ENCODE measurements around the gene BRIP1. TPM values are rescaled to one million over a fixed set of nuclear protein-coding genes. Genes with fewer than 3 reads are reported as not detected.

BRIP1 gene
- total RNA-seq, 1 donor from 2014 or later, result 2.4 TPM

DNA sequence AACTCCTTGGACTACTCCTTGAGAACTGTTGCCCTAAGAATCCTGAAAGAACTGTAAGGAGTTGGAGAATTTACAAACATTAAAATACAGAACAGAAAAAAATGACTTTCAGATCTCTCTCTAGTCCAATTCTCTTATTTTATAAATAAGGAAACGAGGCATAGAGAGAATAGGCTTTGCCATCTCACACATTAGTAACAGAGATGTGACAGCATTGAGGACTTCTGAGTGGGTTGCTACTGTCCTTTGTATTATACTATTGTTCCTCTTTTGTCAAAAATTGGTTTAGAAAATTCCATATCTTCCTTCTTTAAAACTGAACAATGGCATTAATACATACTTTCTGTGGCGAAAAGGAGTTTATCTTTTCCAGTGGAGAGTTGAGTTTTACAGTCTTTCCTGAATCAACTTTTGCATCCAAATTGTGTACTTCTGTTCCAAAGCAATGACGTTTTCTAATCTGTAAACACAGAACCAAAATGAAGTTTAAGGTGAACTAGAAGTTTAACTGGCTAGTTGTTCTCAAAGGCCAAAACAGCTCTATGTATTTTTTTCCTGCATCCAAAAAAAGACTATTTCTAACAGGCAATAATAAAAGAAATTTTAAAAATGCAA is 16.5 kb downstream of the BRIP1 start:
- TF ChIP-seq, protein P1, sequence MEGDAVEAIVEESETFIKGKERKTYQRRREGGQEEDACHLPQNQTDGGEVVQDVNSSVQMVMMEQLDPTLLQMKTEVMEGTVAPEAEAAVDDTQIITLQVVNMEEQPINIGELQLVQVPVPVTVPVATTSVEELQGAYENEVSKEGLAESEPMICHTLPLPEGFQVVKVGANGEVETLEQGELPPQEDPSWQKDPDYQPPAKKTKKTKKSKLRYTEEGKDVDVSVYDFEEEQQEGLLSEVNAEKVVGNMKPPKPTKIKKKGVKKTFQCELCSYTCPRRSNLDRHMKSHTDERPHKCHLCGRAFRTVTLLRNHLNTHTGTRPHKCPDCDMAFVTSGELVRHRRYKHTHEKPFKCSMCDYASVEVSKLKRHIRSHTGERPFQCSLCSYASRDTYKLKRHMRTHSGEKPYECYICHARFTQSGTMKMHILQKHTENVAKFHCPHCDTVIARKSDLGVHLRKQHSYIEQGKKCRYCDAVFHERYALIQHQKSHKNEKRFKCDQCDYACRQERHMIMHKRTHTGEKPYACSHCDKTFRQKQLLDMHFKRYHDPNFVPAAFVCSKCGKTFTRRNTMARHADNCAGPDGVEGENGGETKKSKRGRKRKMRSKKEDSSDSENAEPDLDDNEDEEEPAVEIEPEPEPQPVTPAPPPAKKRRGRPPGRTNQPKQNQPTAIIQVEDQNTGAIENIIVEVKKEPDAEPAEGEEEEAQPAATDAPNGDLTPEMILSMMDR (IDR thresholded peaks at IDR 0.05; ENCODE audit: partially characterized antibody, unreplicated experiment), result no peak
- Mint-ChIP-seq H3K27me3 (ENCODE audit: unreplicated experiment) (no peaks in the 10 kb centered on the region), H3K36me3 (ENCODE audit: unreplicated experiment) (no peaks in the 10 kb centered on the region)

DNA sequence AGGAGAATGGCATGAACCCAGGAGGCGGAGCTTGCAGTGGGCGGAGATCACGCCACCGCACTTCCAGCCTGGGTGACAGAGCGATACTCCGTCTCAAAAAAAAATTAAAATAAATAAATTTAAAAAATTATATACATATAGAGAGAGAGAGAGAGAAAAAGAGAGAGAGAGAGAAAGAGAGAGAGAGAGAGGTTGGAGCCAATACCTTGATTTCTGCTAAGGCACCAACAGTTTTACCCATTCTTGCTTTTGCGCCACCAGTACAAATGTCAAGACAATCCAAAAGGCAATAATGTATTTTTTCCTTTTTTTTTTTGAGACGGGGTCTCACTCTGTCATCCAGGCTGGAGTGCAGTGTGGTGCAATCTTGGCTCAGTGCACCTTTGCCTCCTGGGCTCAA is 17.2 kb downstream of the BRIP1 start:
- H3K9me3 Mint-ChIP-seq (ENCODE audit: unreplicated experiment), result no peaks in the 10 kb centered on the region
- H3K4me3 Mint-ChIP-seq (ENCODE audit: unreplicated experiment), result no peak overlapping the region
- H3K4me1 Mint-ChIP-seq (ENCODE audit: low read depth, unreplicated experiment), result no peaks in the 10 kb centered on the region
- no peaks in the 10 kb centered on the region for H3K36me3 Mint-ChIP-seq (ENCODE audit: unreplicated experiment)
- TF ChIP-seq, protein P1 (IDR thresholded peaks at IDR 0.05; ENCODE audit: partially characterized antibody, unreplicated experiment), result no peak
- no peak overlapping the region for H3K27ac Mint-ChIP-seq (ENCODE audit: unreplicated experiment)
- no peaks in the 10 kb centered on the region for H3K27me3 Mint-ChIP-seq (ENCODE audit: unreplicated experiment)
- no peak for DNase-seq

More for the DNA sequence above, 16.5 kb downstream of the BRIP1 start:
- Mint-ChIP-seq H3K4me3 (ENCODE audit: unreplicated experiment) (no peak overlapping the region), H3K27ac (ENCODE audit: unreplicated experiment) (no peak overlapping the region), H3K9me3 (ENCODE audit: unreplicated experiment) (no peaks in the 10 kb centered on the region), H3K4me1 (ENCODE audit: low read depth, unreplicated experiment) (no peaks in the 10 kb centered on the region)
- no peak for DNase-seq

DNA sequence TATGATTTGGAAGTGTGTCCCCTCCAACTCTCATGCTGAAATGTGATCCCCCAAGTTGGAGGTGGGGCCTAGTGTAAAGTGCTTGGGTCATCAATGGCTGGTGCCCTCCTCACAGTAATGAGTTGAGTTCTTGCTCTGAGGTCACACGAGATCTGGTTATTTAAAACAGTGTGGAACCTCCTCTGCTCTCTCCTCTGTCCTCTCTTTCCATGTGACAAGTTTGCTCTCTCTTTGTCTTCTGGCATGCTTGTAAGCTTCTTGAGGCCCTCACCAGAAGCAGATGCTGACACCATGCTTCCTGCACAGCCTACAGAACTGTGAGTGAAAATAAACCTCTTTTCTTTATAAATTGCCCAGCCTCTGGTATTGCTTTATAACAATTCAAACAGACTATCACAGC is 19.9 kb downstream of the BRIP1 start:
- H3K4me3 Mint-ChIP-seq (ENCODE audit: unreplicated experiment), result no peak overlapping the region
- no peaks in the 10 kb centered on the region for H3K9me3 Mint-ChIP-seq (ENCODE audit: unreplicated experiment)
- H3K36me3 Mint-ChIP-seq (ENCODE audit: unreplicated experiment), result no peaks in the 10 kb centered on the region
- no peak for DNase-seq
- H3K27me3 Mint-ChIP-seq (ENCODE audit: unreplicated experiment), result no peaks in the 10 kb centered on the region
- TF ChIP-seq, protein P1 (IDR thresholded peaks at IDR 0.05; ENCODE audit: partially characterized antibody, unreplicated experiment), result no peak
- H3K4me1 Mint-ChIP-seq (ENCODE audit: low read depth, unreplicated experiment), result no peaks in the 10 kb centered on the region
- no peak overlapping the region for H3K27ac Mint-ChIP-seq (ENCODE audit: unreplicated experiment)

DNA sequence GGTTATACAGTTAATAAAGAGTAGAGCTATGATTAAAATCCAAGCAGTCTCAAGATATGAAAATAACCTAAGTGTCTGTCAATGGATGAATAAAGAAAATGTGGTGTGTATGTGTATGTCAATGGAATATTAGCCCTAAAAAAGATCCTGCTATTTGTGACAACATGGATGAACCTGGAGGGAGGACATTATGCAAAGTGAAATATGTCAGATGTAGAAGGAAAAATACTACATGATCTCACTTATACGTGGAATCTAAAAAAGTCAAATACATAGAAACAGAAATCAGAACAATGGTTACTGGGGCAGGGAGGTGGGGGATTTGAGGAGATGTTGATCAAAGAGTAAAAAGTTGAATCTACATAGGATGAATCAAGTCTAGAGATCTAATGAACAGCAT is 20.4 kb downstream of the BRIP1 start:
- no peaks in the 10 kb centered on the region for H3K36me3 Mint-ChIP-seq (ENCODE audit: unreplicated experiment)
- H3K9me3 Mint-ChIP-seq (ENCODE audit: unreplicated experiment), result no peaks in the 10 kb centered on the region
- TF ChIP-seq, protein P1 (IDR thresholded peaks at IDR 0.05; ENCODE audit: partially characterized antibody, unreplicated experiment), result no peak
- H3K4me3 Mint-ChIP-seq (ENCODE audit: unreplicated experiment), result no peak overlapping the region
- no peaks in the 10 kb centered on the region for H3K4me1 Mint-ChIP-seq (ENCODE audit: low read depth, unreplicated experiment)
- DNase-seq, result no peak
- H3K27ac Mint-ChIP-seq (ENCODE audit: unreplicated experiment), result no peak overlapping the region
- H3K27me3 Mint-ChIP-seq (ENCODE audit: unreplicated experiment), result no peaks in the 10 kb centered on the region

DNA sequence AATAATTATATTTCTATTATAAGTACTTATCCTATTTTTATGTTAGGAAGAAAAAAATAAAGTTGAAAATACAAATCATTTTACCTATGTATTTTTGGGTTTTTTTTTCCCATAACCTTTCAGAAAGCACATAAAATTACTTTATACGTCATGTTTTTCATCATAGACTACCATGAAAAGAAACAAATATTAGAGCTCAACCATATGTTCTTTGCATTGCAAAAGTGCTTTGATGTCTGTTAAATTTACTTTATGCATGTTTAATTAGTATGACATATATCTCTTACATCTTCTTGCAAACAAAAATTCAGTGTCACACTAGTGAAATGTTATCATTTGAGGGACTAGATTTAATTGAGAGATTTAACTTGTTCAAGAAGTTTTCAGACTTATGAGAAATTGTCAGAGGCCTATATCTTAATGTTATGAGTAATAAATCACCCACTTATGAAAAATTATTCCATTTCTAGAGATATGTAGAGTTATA is 24.0 kb downstream of the BRIP1 start:
- no peak overlapping the region for H3K27ac Mint-ChIP-seq (ENCODE audit: unreplicated experiment)
- H3K4me1 Mint-ChIP-seq (ENCODE audit: low read depth, unreplicated experiment), result peaks cover 2% of the 10 kb centered on the region
- no peaks in the 10 kb centered on the region for H3K9me3 Mint-ChIP-seq (ENCODE audit: unreplicated experiment)
- no peaks in the 10 kb centered on the region for H3K27me3 Mint-ChIP-seq (ENCODE audit: unreplicated experiment)
- no peaks in the 10 kb centered on the region for H3K36me3 Mint-ChIP-seq (ENCODE audit: unreplicated experiment)
- no peak overlapping the region for H3K4me3 Mint-ChIP-seq (ENCODE audit: unreplicated experiment)
- no peak for DNase-seq
- TF ChIP-seq, protein P1 (IDR thresholded peaks at IDR 0.05; ENCODE audit: partially characterized antibody, unreplicated experiment), result no peak

Measured in glutamatergic neuron (in vitro differentiated cells).